Measurements from ENCODE around the gene MMP14. TPM values are rescaled to one million over a fixed set of nuclear protein-coding genes. Genes with fewer than 3 reads are reported as not detected.
"Not testable (repeated sequence)": the region's sequence is repeated elsewhere in the genome, so short reads cannot be mapped to it uniquely, and the experiment has no call there.

Gene MMP14
- total RNA-seq, 1 experiment from 2014 or later: 94.4 TPM

DNA sequence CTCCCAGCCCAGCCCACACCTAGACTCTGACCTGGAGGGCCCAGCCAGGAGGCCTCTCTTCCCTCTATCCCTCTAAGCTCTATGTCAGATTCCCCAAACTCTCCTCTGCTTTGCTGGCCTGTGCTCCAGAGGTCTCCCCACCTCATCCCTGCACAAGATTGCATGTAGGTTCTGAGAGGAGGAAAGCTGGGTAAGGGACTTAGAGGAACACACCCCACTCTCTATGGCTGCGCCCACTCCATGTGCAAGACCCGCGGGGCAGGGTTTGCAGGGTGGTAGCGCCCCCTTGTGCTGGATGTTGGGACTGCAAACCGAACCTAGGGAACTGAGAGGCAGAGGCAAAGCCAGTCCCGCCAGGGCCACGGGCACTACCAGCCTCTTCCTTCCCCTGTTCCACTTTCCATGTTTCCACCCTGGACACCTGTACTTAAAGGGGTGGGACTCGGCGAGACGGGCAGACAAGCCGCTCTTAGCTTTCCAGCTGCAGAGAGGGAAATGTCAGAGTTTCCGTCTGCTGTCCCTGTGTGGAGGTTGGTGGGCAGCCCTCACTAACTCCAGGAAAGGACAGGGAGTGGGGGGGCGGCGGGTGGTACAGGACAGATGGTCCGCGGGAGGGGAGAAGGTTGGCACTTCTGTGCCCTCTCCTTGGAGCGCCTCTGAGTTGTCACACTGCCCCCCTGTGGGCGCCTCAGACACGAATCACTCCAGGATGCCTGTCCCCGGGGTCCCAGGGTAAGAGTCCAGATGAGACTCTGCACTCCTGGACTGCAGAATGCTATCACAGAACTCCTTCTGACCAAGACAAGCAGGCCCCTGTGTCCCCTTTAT lies 16.8 kb downstream of the MMP14 start (continued):
- TF ChIP-seq ZNF396 (CRISPR knock-in tag; IDR thresholded peaks at IDR 0.05; ENCODE audit: borderline replicate concordance): no peak
- peak; percentile 53; the same call in 1 of the 2 replicates for TF ChIP-seq ZNF423 (CRISPR knock-in tag; IDR thresholded peaks at IDR 0.05)
- TF ChIP-seq, protein P1, sequence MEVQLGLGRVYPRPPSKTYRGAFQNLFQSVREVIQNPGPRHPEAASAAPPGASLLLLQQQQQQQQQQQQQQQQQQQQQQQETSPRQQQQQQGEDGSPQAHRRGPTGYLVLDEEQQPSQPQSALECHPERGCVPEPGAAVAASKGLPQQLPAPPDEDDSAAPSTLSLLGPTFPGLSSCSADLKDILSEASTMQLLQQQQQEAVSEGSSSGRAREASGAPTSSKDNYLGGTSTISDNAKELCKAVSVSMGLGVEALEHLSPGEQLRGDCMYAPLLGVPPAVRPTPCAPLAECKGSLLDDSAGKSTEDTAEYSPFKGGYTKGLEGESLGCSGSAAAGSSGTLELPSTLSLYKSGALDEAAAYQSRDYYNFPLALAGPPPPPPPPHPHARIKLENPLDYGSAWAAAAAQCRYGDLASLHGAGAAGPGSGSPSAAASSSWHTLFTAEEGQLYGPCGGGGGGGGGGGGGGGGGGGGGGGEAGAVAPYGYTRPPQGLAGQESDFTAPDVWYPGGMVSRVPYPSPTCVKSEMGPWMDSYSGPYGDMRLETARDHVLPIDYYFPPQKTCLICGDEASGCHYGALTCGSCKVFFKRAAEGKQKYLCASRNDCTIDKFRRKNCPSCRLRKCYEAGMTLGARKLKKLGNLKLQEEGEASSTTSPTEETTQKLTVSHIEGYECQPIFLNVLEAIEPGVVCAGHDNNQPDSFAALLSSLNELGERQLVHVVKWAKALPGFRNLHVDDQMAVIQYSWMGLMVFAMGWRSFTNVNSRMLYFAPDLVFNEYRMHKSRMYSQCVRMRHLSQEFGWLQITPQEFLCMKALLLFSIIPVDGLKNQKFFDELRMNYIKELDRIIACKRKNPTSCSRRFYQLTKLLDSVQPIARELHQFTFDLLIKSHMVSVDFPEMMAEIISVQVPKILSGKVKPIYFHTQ (CRISPR knock-in tag; IDR thresholded peaks at IDR 0.05): no peak
- no peak for TF ChIP-seq NFATC4 (CRISPR knock-in tag; IDR thresholded peaks at IDR 0.05)
- TF ChIP-seq GABPB1 (CRISPR knock-in tag; IDR thresholded peaks at IDR 0.05): peak; percentile 90
- TF ChIP-seq ZNF671 (CRISPR knock-in tag; IDR thresholded peaks at IDR 0.05): no peak
- TF ChIP-seq, protein P2, sequence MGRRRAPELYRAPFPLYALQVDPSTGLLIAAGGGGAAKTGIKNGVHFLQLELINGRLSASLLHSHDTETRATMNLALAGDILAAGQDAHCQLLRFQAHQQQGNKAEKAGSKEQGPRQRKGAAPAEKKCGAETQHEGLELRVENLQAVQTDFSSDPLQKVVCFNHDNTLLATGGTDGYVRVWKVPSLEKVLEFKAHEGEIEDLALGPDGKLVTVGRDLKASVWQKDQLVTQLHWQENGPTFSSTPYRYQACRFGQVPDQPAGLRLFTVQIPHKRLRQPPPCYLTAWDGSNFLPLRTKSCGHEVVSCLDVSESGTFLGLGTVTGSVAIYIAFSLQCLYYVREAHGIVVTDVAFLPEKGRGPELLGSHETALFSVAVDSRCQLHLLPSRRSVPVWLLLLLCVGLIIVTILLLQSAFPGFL (CRISPR knock-in tag; IDR thresholded peaks at IDR 0.05; ENCODE audit: borderline replicate concordance): peak; percentile 88; the same call in 1 of the 2 replicates
- peak; percentile 100 for TF ChIP-seq CTCF (IDR thresholded peaks at IDR 0.05)
- TF ChIP-seq, protein P3, sequence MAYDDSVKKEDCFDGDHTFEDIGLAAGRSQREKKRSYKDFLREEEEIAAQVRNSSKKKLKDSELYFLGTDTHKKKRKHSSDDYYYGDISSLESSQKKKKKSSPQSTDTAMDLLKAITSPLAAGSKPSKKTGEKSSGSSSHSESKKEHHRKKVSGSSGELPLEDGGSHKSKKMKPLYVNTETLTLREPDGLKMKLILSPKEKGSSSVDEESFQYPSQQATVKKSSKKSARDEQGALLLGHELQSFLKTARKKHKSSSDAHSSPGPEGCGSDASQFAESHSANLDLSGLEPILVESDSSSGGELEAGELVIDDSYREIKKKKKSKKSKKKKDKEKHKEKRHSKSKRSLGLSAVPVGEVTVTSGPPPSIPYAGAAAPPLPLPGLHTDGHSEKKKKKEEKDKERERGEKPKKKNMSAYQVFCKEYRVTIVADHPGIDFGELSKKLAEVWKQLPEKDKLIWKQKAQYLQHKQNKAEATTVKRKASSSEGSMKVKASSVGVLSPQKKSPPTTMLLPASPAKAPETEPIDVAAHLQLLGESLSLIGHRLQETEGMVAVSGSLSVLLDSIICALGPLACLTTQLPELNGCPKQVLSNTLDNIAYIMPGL (CRISPR knock-in tag; IDR thresholded peaks at IDR 0.05): peak; percentile 93
- no peak for TF ChIP-seq EMX1 (CRISPR knock-in tag; IDR thresholded peaks at IDR 0.05)
- TF ChIP-seq TCF7 (CRISPR knock-in tag; IDR thresholded peaks at IDR 0.05; ENCODE audit: low read depth): no peak
- no peak for TF ChIP-seq PRRX2 (CRISPR knock-in tag; IDR thresholded peaks at IDR 0.05)

DNA sequence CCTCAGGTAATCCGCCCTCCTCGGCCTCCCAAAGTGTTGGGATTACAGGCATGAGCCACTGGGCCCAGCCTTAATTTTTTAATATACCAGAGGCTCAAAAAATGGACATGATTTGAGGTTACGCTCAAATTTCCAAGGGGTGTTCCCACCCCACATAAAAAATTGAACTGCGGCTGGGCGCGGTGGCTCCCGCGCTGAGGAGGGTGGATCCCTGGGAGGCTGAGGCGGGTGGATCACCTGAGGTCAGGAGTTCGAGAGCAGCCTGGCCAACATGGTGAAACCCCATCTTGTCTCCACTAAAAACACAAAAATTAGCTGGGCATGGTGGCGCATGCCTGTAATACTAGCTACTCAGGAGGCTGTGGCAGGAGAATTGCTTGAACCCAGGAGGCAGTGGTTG lies 17.9 kb downstream of the MMP14 start:
- not testable (repeated sequence) for H3K27ac Mint-ChIP-seq; H3K27me3 Mint-ChIP-seq (ENCODE audit: low read depth); H3K4me1 Mint-ChIP-seq; ATAC-seq; H3K4me3 Mint-ChIP-seq; H3K9me3 Mint-ChIP-seq; H3K36me3 Mint-ChIP-seq; DNase-seq (ENCODE audit: low spot score)
- CTCF ChIA-PET: interaction anchor here (0.8 to 10.1 kb wide), 15 partner anchors 10 to 298 kb away, joined by 3 to 280 read pairs (median 4); partner anchors contain the start of genes LRP10, MMP14, OXA1L and RBM23
- POLR2A ChIA-PET: interaction anchor here (1.5 kb wide), 1 partner anchor 31 kb away, joined by 7 read pairs; no protein-coding TSS in a partner anchor

- ChIA-PET POLR2A (interaction anchor here (1.5 kb wide), 1 partner anchor 32 kb away, joined by 7 read pairs; no protein-coding TSS in a partner anchor), CTCF (interaction anchor here (0.6 to 10.1 kb wide), 15 partner anchors 10 to 298 kb away, joined by 3 to 280 read pairs (median 3); partner anchors contain the start of genes LRP10, MMP14, OXA1L and RBM23)
- Mint-ChIP-seq H3K36me3 (no peaks in the 10 kb centered on the region), H3K27ac (no peak overlapping the region), H3K4me3 (no peak overlapping the region), H3K9me3 (peaks cover 5% of the 10 kb centered on the region; the same call in 1 of the 2 replicates), H3K4me1 (peaks cover 4% of the 10 kb centered on the region), H3K27me3 (ENCODE audit: low read depth) (no peaks in the 10 kb centered on the region)
- DNase-seq (ENCODE audit: low spot score): no peak
- ATAC-seq: no peak
- TF ChIP-seq ZNF263 (CRISPR knock-in tag; IDR thresholded peaks at IDR 0.05; ENCODE audit: low read depth): no peak
- no peak for TF ChIP-seq CREB1 (CRISPR knock-in tag; IDR thresholded peaks at IDR 0.05)
- no peak for TF ChIP-seq ZNF416 (CRISPR knock-in tag; IDR thresholded peaks at IDR 0.05)
- TF ChIP-seq, protein P4, sequence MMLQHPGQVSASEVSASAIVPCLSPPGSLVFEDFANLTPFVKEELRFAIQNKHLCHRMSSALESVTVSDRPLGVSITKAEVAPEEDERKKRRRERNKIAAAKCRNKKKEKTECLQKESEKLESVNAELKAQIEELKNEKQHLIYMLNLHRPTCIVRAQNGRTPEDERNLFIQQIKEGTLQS (CRISPR knock-in tag; conservative IDR thresholded peaks at IDR 0.05): no peak
- no peak for TF ChIP-seq ESRRA (CRISPR knock-in tag; IDR thresholded peaks at IDR 0.05; ENCODE audit: borderline replicate concordance)
- TF ChIP-seq ZNF671 (CRISPR knock-in tag; IDR thresholded peaks at IDR 0.05): no peak
- no peak for TF ChIP-seq ZBTB21 (CRISPR knock-in tag; IDR thresholded peaks at IDR 0.05; ENCODE audit: borderline replicate concordance)
- TF ChIP-seq IRF2 (CRISPR knock-in tag; IDR thresholded peaks at IDR 0.05; ENCODE audit: borderline replicate concordance, low read depth): no peak
- no peak for TF ChIP-seq ZNF138 (CRISPR knock-in tag; conservative IDR thresholded peaks at IDR 0.05)
- TF ChIP-seq SMAD4 (CRISPR knock-in tag; IDR thresholded peaks at IDR 0.05): no peak
Measured at GRCh38 chr14:22854963-22855724, 18.8 kb downstream of the MMP14 start.

Data from WTC11 (cell line).